K562 (cell line): ENCODE measurements around the gene ZMYM4. TPM values are rescaled to one million over a fixed set of nuclear protein-coding genes. Genes with fewer than 3 reads are reported as not detected.
A peak's percentile ranks its signal among the peaks of the same experiment; 100 is the strongest.

Source experiments
- ATAC-seq: fragments of 200-7000 bp; cut with Tn5 transposase; 3 replicates; pipeline ENCODE4 v1.9.1; 2020; ENCODE audit warnings: moderate library complexity
- BruUV-seq: library from RNA; stranded (reverse); fragments of 400-500 nt; replicated peaks from 2 replicates; lab custom pipeline; 2021; lab: Mats Ljungman, UMichigan
- CTCF ChIA-PET: fragments of 300-600 bp; formaldehyde crosslinking; extraction: SDS; loops from one replicate; lab custom pipeline; 2021; ENCODE audit warnings: low intra/inter-chr PET ratio; lab: Yijun Ruan, JAX
- POLR2A ChIA-PET: fragments of 300-600, 350-650 bp; sonication (Branson Sonifier 250); formaldehyde crosslinking; extraction: SDS; loops from one replicate; lab custom pipeline; 2021; ENCODE audit warnings: antibody characterized with exemption, inconsistent platforms; lab: Yijun Ruan, JAX
- DNase-seq, 4 experiments: peaks; one replicate each; pipeline versions ENCODE4 v3.0.0 to v3.0.0-alpha.2; 2011 to 2018; ENCODE audit warnings: low spot score in 3 of 4, mixed read lengths in 3 of 4; ENCODE audit errors: extremely low read depth in 1 of 4
- FAIRE-seq: peaks from 2 replicates; lab custom pipeline; 2011; peaks lifted over from hg19 to GRCh38; lab: Jason Lieb, UNC
- H2AFZ ChIP-seq: 2 replicates; pipeline ENCODE4 v1.6.0; 2011; ENCODE audit warnings: low read depth, low read length, control low read depth, inconsistent platforms
- H3K27ac ChIP-seq: fragments of 200-600 bp; 3 replicates; pipeline ENCODE4 v1.8.0; 2011; ENCODE audit warnings: low read depth, mild to moderate bottlenecking, control low read depth, inconsistent platforms, low read length, moderate library complexity, mixed read lengths; ENCODE audit errors: extremely low read depth
- H3K27me3 ChIP-seq, 2 experiments: fragments of 300-600 bp in 1 of 2; 2 replicates in 1 of 2; 3 replicates in 1 of 2; pipeline versions ENCODE4 v1.6.0 to v1.8.0; 2011; ENCODE audit warnings: inconsistent platforms in 2 of 2, low read length in 2 of 2, mild to moderate bottlenecking in 1 of 2, mixed read lengths in 1 of 2, moderate library complexity in 1 of 2; ENCODE audit not compliant: control insufficient read depth in 2 of 2, insufficient read depth in 2 of 2
- H3K36me3 ChIP-seq: fragments of 300-600 bp; 3 replicates; pipeline ENCODE4 v1.8.0; 2011; ENCODE audit warnings: mild to moderate bottlenecking, low read length, inconsistent platforms; ENCODE audit not compliant: control insufficient read depth, insufficient read depth
- H3K4me1 ChIP-seq, 2 experiments: fragments of 200-600 bp in 1 of 2; replicated peaks in 1 of 2; 2 replicates in 1 of 2; 3 replicates in 1 of 2; pipeline versions ENCODE4 v1.5.1 to v1.8.0; 2011; ENCODE audit warnings: inconsistent platforms in 2 of 2, low read length in 2 of 2, mild to moderate bottlenecking in 1 of 2, mixed read lengths in 1 of 2, moderate library complexity in 1 of 2; ENCODE audit not compliant: control insufficient read depth in 2 of 2, insufficient read depth in 2 of 2
- H3K4me2 ChIP-seq: 2 replicates; pipeline ENCODE4 v1.6.1; 2011; ENCODE audit warnings: low read length, control low read depth, inconsistent platforms, mixed read lengths; ENCODE audit not compliant: insufficient read depth
- H3K4me3 ChIP-seq: fragments of 200-600 bp; sonication (generic), shearing (Covaris generic); 2 replicates; pipeline ENCODE4 v1.5.1; 2016; ENCODE audit warnings: control low read depth, inconsistent platforms
- H3K79me2 ChIP-seq: fragments of 200-600 bp; 3 replicates; pipeline ENCODE4 v1.8.0; 2011; ENCODE audit warnings: low read length, inconsistent platforms; ENCODE audit not compliant: control insufficient read depth, insufficient read depth
- H3K9ac ChIP-seq, 2 experiments: 2 replicates each; pipeline versions ENCODE4 v1.6.0 to v1.6.1; 2011; ENCODE audit warnings: low read depth in 2 of 2, low read length in 2 of 2, control low read depth in 1 of 2, inconsistent platforms in 1 of 2, mild to moderate bottlenecking in 1 of 2, mixed read lengths in 1 of 2; ENCODE audit not compliant: insufficient read depth in 1 of 2
- H3K9me1 ChIP-seq: one replicate; pipeline ENCODE4 v1.6.0; 2011; ENCODE audit warnings: inconsistent platforms, mild to moderate bottlenecking, low read length, moderate library complexity; ENCODE audit not compliant: control insufficient read depth, insufficient read depth
- H3K9me3 ChIP-seq: replicated peaks from 2 replicates; pipeline ENCODE4 v1.5.1; 2011; ENCODE audit warnings: low read depth, low read length, inconsistent platforms; ENCODE audit not compliant: control insufficient read depth, insufficient read depth
- H4K20me1 ChIP-seq: replicated peaks from 2 replicates; pipeline ENCODE4 v1.6.1; 2011; ENCODE audit warnings: low read length, inconsistent platforms, mixed read lengths; ENCODE audit not compliant: control insufficient read depth, insufficient read depth
- CEBPB ChIP-seq: fragments of 450-650 bp; IDR thresholded peaks from 2 replicates; pipeline ENCODE4 v1.6.1; 2016; ENCODE audit warnings: missing genetic modification characterization, missing compliant biosample characterization
- CXXC5 ChIP-seq: fragments of 250-450 bp; sonication (Bioruptor Pico); IDR thresholded peaks from 2 replicates; pipeline ENCODE4 v1.8.0; 2022; ENCODE audit warnings: inconsistent platforms, mild to moderate bottlenecking, moderate library complexity
- DDX20 ChIP-seq: fragments of 450-650 bp; IDR thresholded peaks from 2 replicates; pipeline ENCODE4 v1.6.1; 2016; ENCODE audit warnings: missing genetic modification characterization, low read depth, mild to moderate bottlenecking, missing compliant biosample characterization, moderate library complexity
- ETV6 ChIP-seq, 3 experiments: fragments of 150-350 bp in 1 of 3; sonication (generic) in 1 of 3; formaldehyde crosslinking in 1 of 3; IDR thresholded peaks; 2 replicates each; pipeline versions ENCODE4 v1.6.1 to v1.8.0; 2014 to 2022; ENCODE audit warnings: borderline replicate concordance in 2 of 3, low read depth in 2 of 3, antibody characterized with exemption in 1 of 3, low read length in 1 of 3, mild to moderate bottlenecking in 1 of 3, missing genetic modification reagents in 1 of 3
- IRF2 ChIP-seq: sonication (generic); formaldehyde crosslinking; IDR thresholded peaks from 2 replicates; pipeline ENCODE4 v1.8.1; 2022; ENCODE audit warnings: mild to moderate bottlenecking, missing genetic modification reagents
- JUNB ChIP-seq: fragments of 450-650 bp; formaldehyde crosslinking; conservative IDR thresholded peaks from 2 replicates; pipeline ENCODE4 v1.4.0; 2020; ENCODE audit warnings: mild to moderate bottlenecking
- NCOR1 ChIP-seq: fragments of 450-650 bp; IDR thresholded peaks from 2 replicates; pipeline ENCODE4 v1.6.1; 2016; ENCODE audit warnings: mild to moderate bottlenecking, moderate library complexity
- NR3C1 ChIP-seq: sonication (generic); formaldehyde crosslinking; IDR thresholded peaks from 2 replicates; pipeline ENCODE4 v1.8.1; 2022; ENCODE audit warnings: missing genetic modification reagents
- PTTG1 ChIP-seq: fragments of 450-650 bp; IDR thresholded peaks from 2 replicates; pipeline ENCODE4 v1.6.1; 2016; ENCODE audit warnings: low read depth, mild to moderate bottlenecking, missing genetic modification characterization, missing compliant biosample characterization
- RBBP5 ChIP-seq: fragments of 200-600 bp; sonication (generic); IDR thresholded peaks from 2 replicates; pipeline ENCODE4 v1.6.1; 2012; ENCODE audit warnings: borderline replicate concordance, mild to moderate bottlenecking, low read length, control low read depth, inconsistent platforms; ENCODE audit not compliant: insufficient read depth, poor library complexity, severe bottlenecking
- RBM14 ChIP-seq: fragments of 200-400 bp; formaldehyde crosslinking; IDR thresholded peaks from 2 replicates; pipeline ENCODE4 v1.6.1; 2018; ENCODE audit warnings: low read depth, mild to moderate bottlenecking, low read length, moderate library complexity, borderline replicate concordance; ENCODE audit not compliant: insufficient read depth
- SP1 ChIP-seq: sonication (generic); formaldehyde crosslinking; IDR thresholded peaks from 2 replicates; pipeline ENCODE4 v1.8.1; 2022; ENCODE audit warnings: mild to moderate bottlenecking, missing genetic modification reagents
- XRCC3 ChIP-seq: fragments of 450-650 bp; IDR thresholded peaks from 2 replicates; pipeline ENCODE4 v1.6.1; 2017; ENCODE audit warnings: mild to moderate bottlenecking, moderate library complexity
- ZNF431 ChIP-seq: sonication (generic); formaldehyde crosslinking; IDR thresholded peaks from 2 replicates; pipeline ENCODE4 v1.8.0; 2022; ENCODE audit warnings: mild to moderate bottlenecking, missing genetic modification reagents
- WGBS: fragments of 100-300 bp; shearing (Covaris generic); methylation state at CpG from one replicate; pipeline ENCODE4 v1.1.6; 2016; ENCODE audit warnings: low coverage, mixed read lengths; ENCODE audit not compliant: insufficient coverage; ENCODE audit errors: missing lambda C conversion rate; 5-methylcytosine and 5-hydroxymethylcytosine counted together
- in situ Hi-C: fragments of 300-500 bp; cut with MboI; formaldehyde crosslinking; loops from 4 replicates; pipeline ENCODE4 v1.15.0; 2018; ENCODE audit warnings: inconsistent platforms, mixed read lengths
- intact Hi-C: fragments of 100-400 bp; cut with micrococcal nuclease; formaldehyde crosslinking; loops from 2 replicates; pipeline ENCODE4 v1.14.2; 2022
- polyA plus RNA-seq, 8 experiments: library from polyadenylated mRNA; depleted of rRNA in 4 of 8; stranded (reverse) in 5 of 8; unstranded in 3 of 8; fragments of >200 nt; fragmentation: Nextera tagmentation in 2 of 8; fragmentation: Illumina TruSeq in 1 of 8; extraction: Ambion mirVana in 2 of 8; extraction: Trizol in 1 of 8; gene quantifications; 2 replicates each; pipeline versions ENCODE4 v1.2.1 to v1.2.3, GENCODE V29; 2011 to 2014; ENCODE audit warnings: inconsistent platforms in 1 of 8, missing spikeins in 1 of 8
- total RNA-seq, 7 experiments: library from RNA; depleted of rRNA in 6 of 7; stranded (reverse); fragments of >200 nt in 6 of 7; fragmentation: Illumina TruSeq in 2 of 7; extraction: Trizol in 2 of 7; gene quantifications; 2 replicates each; pipeline versions ENCODE4 v1.2.1 to v1.2.3, GENCODE V29; 2011 to 2021; ENCODE audit warnings: low replicate concordance in 1 of 7

Gene ZMYM4
- total and polyA plus RNA-seq, 9 of the 15 experiments (the other 6 are each of a cell fraction or from before 2014, with no cell fraction given), result 15.2 to 77.2 (median 63.3) TPM

- ATAC-seq (no peak), FAIRE-seq (peak; percentile 6), DNase-seq (no peak)
- TF ChIP-seq RBM14, result no peak
- no peak for TF ChIP-seq DDX20 (tag)
- no peak for TF ChIP-seq XRCC3
- TF ChIP-seq JUNB (CRISPR knock-in tag), result no peak
- no peak for TF ChIP-seq IRF2 (CRISPR knock-in tag)
- TF ChIP-seq CXXC5, result no peak
- TF ChIP-seq ETV6 (IDR thresholded peaks at IDR 0.05; ENCODE audit: borderline replicate concordance in 1 of 2, low read depth in 2 of 2, low read length in 1 of 2), result no peak
- no peak for TF ChIP-seq ETV6 (CRISPR knock-in tag; IDR thresholded peaks at IDR 0.05; ENCODE audit: borderline replicate concordance)
- TF ChIP-seq ZNF431 (CRISPR knock-in tag), result no peak
- TF ChIP-seq NR3C1 (CRISPR knock-in tag), result no peak
- no peak for TF ChIP-seq PTTG1 (tag)
- TF ChIP-seq SP1 (CRISPR knock-in tag), result no peak
- TF ChIP-seq RBBP5, result no peak
- no peak for TF ChIP-seq NCOR1
- TF ChIP-seq CEBPB (tag), result no peak
- no peaks in the 10 kb centered on the region for H3K9me1 ChIP-seq
- no peaks in the 10 kb centered on the region for H3K79me2 ChIP-seq
- no peaks in the 10 kb centered on the region for H3K9me3 ChIP-seq
- peak overlapping the region in 1 of 2 experiments; percentile 57; a peak in 1 of 4 replicates for H3K9ac ChIP-seq
- H3K27ac ChIP-seq, result no peak overlapping the region
- H3K27me3 ChIP-seq, result no peaks in the 10 kb centered on the region
- ChIA-PET POLR2A (interaction anchor here (1.2 kb wide), 1 partner anchor 13 kb away, joined by 3 read pairs; no protein-coding TSS in a partner anchor), CTCF (no interaction called here)
- peaks cover 0 to 3% of the 10 kb centered on the region in 2 experiments; a peak in 1 of 5 replicates for H3K4me1 ChIP-seq
- H3K4me3 ChIP-seq, result no peak overlapping the region
- 77% methylated on average over 9 of the region's 9 CpGs for WGBS
- in situ Hi-C loops (no loop called here), intact Hi-C loops (loop anchor here (10.0 kb wide), 1 partner anchor 572 kb away; no protein-coding TSS in a partner anchor)
- H4K20me1 ChIP-seq, result no peaks in the 10 kb centered on the region
- H3K36me3 ChIP-seq, result peaks cover 61% of the 10 kb centered on the region; the same call in 2 of the 3 replicates
- no peak overlapping the region for H2AFZ ChIP-seq
- BruUV-seq, result no TSS peak
- H3K4me2 ChIP-seq, result no peak overlapping the region
Observed at GRCh38 chr1:35437200-35437599, 168.7 kb downstream of the ZMYM4 start.
